Mesenchymal stem cell (in vitro differentiated cells and primary cell): ENCODE data around the gene AGAP3.

Experiments
- DNase-seq: peaks from one replicate; pipeline ENCODE4 v3.0.0-alpha.2; 2013
- H2AFZ ChIP-seq: one replicate; pipeline ENCODE4 v1.6.1; 2013; ENCODE audit warnings: low read depth, mild to moderate bottlenecking, control low read depth, inconsistent platforms, low read length, moderate library complexity
- H2AK5ac ChIP-seq: 2 replicates; pipeline ENCODE4 v1.6.1; 2013; ENCODE audit warnings: low read length, moderate library complexity, mild to moderate bottlenecking, inconsistent platforms; ENCODE audit not compliant: severe bottlenecking
- H2BK120ac ChIP-seq: one replicate; pipeline ENCODE4 v1.6.1; 2013; ENCODE audit warnings: low read depth, mild to moderate bottlenecking, inconsistent platforms, low read length, moderate library complexity
- H2BK12ac ChIP-seq, 2 experiments: one replicate each; pipeline ENCODE4 v1.6.1; 2013; ENCODE audit warnings: inconsistent platforms in 2 of 2, low read length in 2 of 2, mild to moderate bottlenecking in 2 of 2, moderate library complexity in 2 of 2, control low read depth in 1 of 2
- H2BK15ac ChIP-seq: one replicate; pipeline ENCODE4 v1.6.1; 2013; ENCODE audit warnings: mild to moderate bottlenecking, low read depth, inconsistent platforms; ENCODE audit not compliant: poor library complexity, severe bottlenecking
- H2BK5ac ChIP-seq: 2 replicates; pipeline ENCODE4 v1.6.1; 2013; ENCODE audit warnings: low read depth, mild to moderate bottlenecking, low read length, control low read depth, inconsistent platforms; ENCODE audit not compliant: poor library complexity, severe bottlenecking
- H3K14ac ChIP-seq, 2 experiments: one replicate each; pipeline ENCODE4 v1.6.1; 2013; ENCODE audit warnings: inconsistent platforms in 2 of 2, low read length in 2 of 2, control low read depth in 1 of 2, mild to moderate bottlenecking in 1 of 2, moderate library complexity in 1 of 2
- H3K18ac ChIP-seq, 2 experiments: one replicate each; pipeline ENCODE4 v1.6.1; 2013; ENCODE audit warnings: inconsistent platforms in 2 of 2, low read length in 2 of 2, control low read depth in 1 of 2, low read depth in 1 of 2, mild to moderate bottlenecking in 1 of 2
- H3K23ac ChIP-seq, 2 experiments: one replicate each; pipeline ENCODE4 v1.6.1; 2013; ENCODE audit warnings: inconsistent platforms in 2 of 2, low read length in 2 of 2, mild to moderate bottlenecking in 2 of 2, moderate library complexity in 2 of 2, control low read depth in 1 of 2
- H3K27ac ChIP-seq: 2 replicates; pipeline ENCODE4 v1.5.1; 2013; ENCODE audit warnings: mild to moderate bottlenecking, moderate library complexity, low read length, control low read depth, inconsistent platforms; ENCODE audit not compliant: poor library complexity, severe bottlenecking
- H3K27me3 ChIP-seq, 2 experiments: 2 replicates each; pipeline versions ENCODE4 v1.6.1 to v1.7.0; 2013; ENCODE audit warnings: low read length in 2 of 2, mild to moderate bottlenecking in 2 of 2, moderate library complexity in 2 of 2, control low read depth in 1 of 2, inconsistent platforms in 1 of 2; ENCODE audit not compliant: control insufficient read depth in 1 of 2, insufficient read depth in 1 of 2
- H3K36me3 ChIP-seq, 2 experiments: 2 replicates each; pipeline versions ENCODE4 v1.6.1 to v1.7.0; 2013; ENCODE audit warnings: low read length in 2 of 2, control low read depth in 1 of 2, inconsistent platforms in 1 of 2, low read depth in 1 of 2, mild to moderate bottlenecking in 1 of 2; ENCODE audit not compliant: insufficient read depth in 2 of 2, control insufficient read depth in 1 of 2
- H3K4ac ChIP-seq, 2 experiments: one replicate each; pipeline ENCODE4 v1.6.1; 2013; ENCODE audit warnings: inconsistent platforms in 2 of 2, low read length in 2 of 2, mild to moderate bottlenecking in 2 of 2, moderate library complexity in 2 of 2, control low read depth in 1 of 2, low read depth in 1 of 2
- H3K4me1 ChIP-seq: 2 replicates; pipeline ENCODE4 v1.6.1; 2013; ENCODE audit warnings: low read depth, low read length, control low read depth; ENCODE audit not compliant: control insufficient read depth, insufficient read depth
- H3K4me2 ChIP-seq: 2 replicates; pipeline ENCODE4 v1.6.1; 2013; ENCODE audit warnings: low read length, mild to moderate bottlenecking, inconsistent platforms; ENCODE audit not compliant: poor library complexity, severe bottlenecking
- H3K4me3 ChIP-seq, 2 experiments: 2 replicates each; pipeline versions ENCODE4 v1.5.1 to v1.7.0; 2013; ENCODE audit warnings: low read length in 2 of 2, mild to moderate bottlenecking in 2 of 2, control low read depth in 1 of 2, low read depth in 1 of 2; ENCODE audit not compliant: insufficient read depth in 1 of 2
- H3K79me1 ChIP-seq: replicated peaks from 2 replicates; pipeline ENCODE4 v1.6.1; 2013; ENCODE audit warnings: mild to moderate bottlenecking, control low read depth, low read length, inconsistent platforms; ENCODE audit not compliant: poor library complexity, severe bottlenecking
- H3K9ac ChIP-seq: 2 replicates; pipeline ENCODE4 v1.7.0; 2013; ENCODE audit warnings: mild to moderate bottlenecking, low read length, moderate library complexity
- H3K9me3 ChIP-seq: 2 replicates; pipeline ENCODE4 v1.7.0; 2013; ENCODE audit warnings: mild to moderate bottlenecking, low read length; ENCODE audit not compliant: control insufficient read depth
- H4K8ac ChIP-seq: one replicate; pipeline ENCODE4 v1.6.1; 2013; ENCODE audit warnings: inconsistent platforms, mild to moderate bottlenecking, low read length, moderate library complexity
- H4K91ac ChIP-seq: one replicate; pipeline ENCODE4 v1.6.1; 2013; ENCODE audit warnings: mild to moderate bottlenecking, low read length, inconsistent platforms
- WGBS: methylation state at CpG from one replicate; pipeline ENCODE4 v1.1.7; 2013; ENCODE audit warnings: mixed read lengths; 5-methylcytosine and 5-hydroxymethylcytosine counted together

Gene AGAP3

GRCh38 chr7:151139071-151139790, 53.0 kb downstream of the AGAP3 start:
- Histone ChIP-seq H2BK5ac (no peak overlapping the region), H3K4me1 (peaks cover 17% of the 10 kb centered on the region), H3K4ac (no peak overlapping the region), H3K18ac (no peak overlapping the region), H3K36me3 (peaks cover 92 to 93% of the 10 kb centered on the region in 2 experiments), H2BK12ac (no peak overlapping the region), H4K91ac (no peak overlapping the region), H3K23ac (no peak overlapping the region), H2BK15ac (no peak overlapping the region), H2BK120ac (no peak overlapping the region), H3K79me1 (peaks cover 14% of the 10 kb centered on the region), H3K27ac (no peak overlapping the region), H3K9me3 (no peaks in the 10 kb centered on the region), H3K4me3 (no peak overlapping the region), H2AFZ (no peak overlapping the region), H3K9ac (no peak overlapping the region), H2AK5ac (no peak overlapping the region), H3K14ac (no peak overlapping the region), H3K27me3 (no peaks in the 10 kb centered on the region), H3K4me2 (no peak overlapping the region), H4K8ac (no peak overlapping the region)
- DNase-seq = no peak
- 89% methylated on average over 14 of the region's 18 CpGs for WGBS

- Histone ChIP-seq H2BK5ac (no peak overlapping the region), H3K36me3 (peaks cover 91% of the 10 kb centered on the region in 2 experiments), H4K8ac (no peak overlapping the region), H3K18ac (no peak overlapping the region), H4K91ac (no peak overlapping the region), H2BK120ac (no peak overlapping the region), H3K14ac (no peak overlapping the region), H2AFZ (no peak overlapping the region), H3K9me3 (no peaks in the 10 kb centered on the region), H3K27ac (no peak overlapping the region), H3K4me3 (no peak overlapping the region), H2AK5ac (no peak overlapping the region), H3K27me3 (no peaks in the 10 kb centered on the region), H3K23ac (no peak overlapping the region), H3K4me1 (peaks cover 17% of the 10 kb centered on the region), H2BK15ac (no peak overlapping the region), H3K4me2 (no peak overlapping the region), H2BK12ac (no peak overlapping the region), H3K4ac (no peak overlapping the region), H3K79me1 (peaks cover 13% of the 10 kb centered on the region), H3K9ac (no peak overlapping the region)
- WGBS = 98% methylated on average over 4 of the region's 9 CpGs
- DNase-seq = no peak
These were observed 53.5 kb downstream of the AGAP3 start for GRCh38 chr7:151139791-151140190.

DNA sequence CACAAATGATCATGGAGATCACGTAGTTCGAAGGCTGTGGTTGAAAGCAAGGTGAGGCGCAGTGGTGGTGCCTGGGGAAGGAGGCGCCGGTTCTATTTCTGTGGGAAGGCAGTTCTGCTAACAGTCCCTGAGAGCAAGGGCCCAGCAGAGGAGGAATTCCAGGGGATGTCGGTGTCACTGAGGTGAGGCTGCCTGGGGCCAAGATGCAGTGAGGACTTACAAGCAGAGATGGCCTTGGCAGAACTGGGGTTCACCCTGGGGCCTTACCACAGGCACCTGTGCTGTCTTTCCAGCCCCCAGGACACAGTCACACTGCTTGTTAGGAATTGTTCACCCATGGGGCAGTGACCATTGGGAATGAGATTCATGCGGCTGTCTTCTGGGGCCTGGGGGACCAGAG, 54.6 kb downstream of the AGAP3 start:
- no peak overlapping the region for H3K9ac ChIP-seq
- no peak overlapping the region for H2AK5ac ChIP-seq
- H3K14ac ChIP-seq = no peak overlapping the region
- H3K4ac ChIP-seq = no peak overlapping the region
- H3K23ac ChIP-seq = no peak overlapping the region
- DNase-seq = no peak
- H2BK12ac ChIP-seq = no peak overlapping the region
- H3K4me2 ChIP-seq = no peak overlapping the region
- H3K27ac ChIP-seq = no peak overlapping the region
- H3K18ac ChIP-seq = no peak overlapping the region
- peaks cover 9% of the 10 kb centered on the region for H3K79me1 ChIP-seq
- peaks cover 85 to 86% of the 10 kb centered on the region in 2 experiments for H3K36me3 ChIP-seq
- no peak overlapping the region for H2BK15ac ChIP-seq
- peak overlapping the region; percentile 20 for H4K91ac ChIP-seq
- H3K27me3 ChIP-seq = no peaks in the 10 kb centered on the region
- H2BK5ac ChIP-seq = no peak overlapping the region
- H3K4me1 ChIP-seq = peaks cover 17% of the 10 kb centered on the region
- WGBS = 99% methylated on average over 7 of the region's 7 CpGs
- no peaks in the 10 kb centered on the region for H3K9me3 ChIP-seq
- H2BK120ac ChIP-seq = no peak overlapping the region
- H3K4me3 ChIP-seq = no peak overlapping the region
- no peak overlapping the region for H2AFZ ChIP-seq
- no peak overlapping the region for H4K8ac ChIP-seq

DNA sequence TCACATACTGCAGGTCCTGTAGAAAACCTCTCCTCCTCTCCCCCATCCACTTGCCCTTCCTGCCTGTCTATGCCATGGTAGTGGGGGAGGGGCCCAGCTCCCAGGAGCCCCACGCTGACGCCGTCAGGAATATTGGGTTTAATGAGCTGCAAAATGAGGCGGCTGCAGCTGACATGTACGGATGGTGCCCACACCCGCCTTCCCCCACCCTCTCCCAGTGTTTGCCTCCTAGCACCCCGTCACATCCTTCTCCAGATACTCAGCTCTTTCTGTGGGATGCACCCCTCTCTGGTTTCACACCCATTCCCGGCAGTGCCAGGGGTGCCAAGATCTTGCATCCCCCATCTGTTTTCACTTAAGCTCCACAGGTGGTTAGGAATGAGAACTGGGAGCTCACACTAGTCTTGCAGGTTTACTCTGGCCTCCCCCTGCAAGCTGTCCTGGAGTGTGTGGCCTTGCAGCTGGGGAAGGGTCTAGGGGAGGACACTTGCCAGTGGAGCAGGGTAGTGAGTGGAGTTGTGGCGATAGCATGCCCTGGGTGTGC, 55.1 kb downstream of the AGAP3 start:
- Histone ChIP-seq H3K18ac (no peak overlapping the region), H3K27me3 (no peaks in the 10 kb centered on the region)

More for the DNA sequence above, 55.1 kb downstream of the AGAP3 start:
- WGBS = 95% methylated on average over 8 of the region's 9 CpGs
- DNase-seq = no peak
- Histone ChIP-seq H2BK120ac (no peak overlapping the region), H3K27ac (no peak overlapping the region), H3K4me2 (no peak overlapping the region), H3K4ac (no peak overlapping the region), H3K14ac (no peak overlapping the region), H3K23ac (no peak overlapping the region), H3K4me1 (peaks cover 17% of the 10 kb centered on the region), H2AK5ac (no peak overlapping the region), H3K9me3 (no peaks in the 10 kb centered on the region), H3K9ac (no peak overlapping the region), H2BK15ac (no peak overlapping the region), H3K4me3 (no peak overlapping the region), H4K91ac (no peak overlapping the region), H3K79me1 (peaks cover 9% of the 10 kb centered on the region), H3K36me3 (peaks cover 79 to 85% of the 10 kb centered on the region in 2 experiments), H2BK12ac (no peak overlapping the region), H2AFZ (no peak overlapping the region), H2BK5ac (no peak overlapping the region), H4K8ac (no peak overlapping the region)
